GM21515 (cell line): ENCODE results near the gene SCAMP4.

Source experiments
- ATAC-seq: cut with Tn5 transposase; IDR thresholded peaks from one replicate; pipeline ENCODE4 v1.9.1; 2021; ENCODE audit not compliant: unreplicated experiment

Gene SCAMP4

DNA sequence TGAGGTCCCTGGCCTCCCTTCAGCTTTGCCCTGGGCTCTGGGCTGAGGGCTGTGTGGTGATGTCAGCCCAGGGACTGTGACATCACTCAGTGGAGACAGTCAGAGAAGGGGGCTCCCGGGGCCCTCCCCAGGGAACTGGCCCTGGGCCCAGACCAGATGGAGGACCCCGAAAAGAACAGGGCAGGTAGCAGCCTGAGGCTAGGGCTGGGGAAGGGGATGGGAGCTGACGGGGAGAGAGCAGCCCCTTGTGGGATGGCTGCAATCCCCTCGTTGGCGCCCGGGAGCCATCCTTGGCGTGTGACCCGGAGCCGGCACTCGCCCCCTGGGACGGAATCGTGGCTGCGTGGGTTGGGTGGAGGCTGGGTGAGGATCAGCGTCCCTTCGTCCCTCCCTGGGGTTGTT, 49.3 kb downstream of the SCAMP4 start:
- ATAC-seq = no peak

DNA sequence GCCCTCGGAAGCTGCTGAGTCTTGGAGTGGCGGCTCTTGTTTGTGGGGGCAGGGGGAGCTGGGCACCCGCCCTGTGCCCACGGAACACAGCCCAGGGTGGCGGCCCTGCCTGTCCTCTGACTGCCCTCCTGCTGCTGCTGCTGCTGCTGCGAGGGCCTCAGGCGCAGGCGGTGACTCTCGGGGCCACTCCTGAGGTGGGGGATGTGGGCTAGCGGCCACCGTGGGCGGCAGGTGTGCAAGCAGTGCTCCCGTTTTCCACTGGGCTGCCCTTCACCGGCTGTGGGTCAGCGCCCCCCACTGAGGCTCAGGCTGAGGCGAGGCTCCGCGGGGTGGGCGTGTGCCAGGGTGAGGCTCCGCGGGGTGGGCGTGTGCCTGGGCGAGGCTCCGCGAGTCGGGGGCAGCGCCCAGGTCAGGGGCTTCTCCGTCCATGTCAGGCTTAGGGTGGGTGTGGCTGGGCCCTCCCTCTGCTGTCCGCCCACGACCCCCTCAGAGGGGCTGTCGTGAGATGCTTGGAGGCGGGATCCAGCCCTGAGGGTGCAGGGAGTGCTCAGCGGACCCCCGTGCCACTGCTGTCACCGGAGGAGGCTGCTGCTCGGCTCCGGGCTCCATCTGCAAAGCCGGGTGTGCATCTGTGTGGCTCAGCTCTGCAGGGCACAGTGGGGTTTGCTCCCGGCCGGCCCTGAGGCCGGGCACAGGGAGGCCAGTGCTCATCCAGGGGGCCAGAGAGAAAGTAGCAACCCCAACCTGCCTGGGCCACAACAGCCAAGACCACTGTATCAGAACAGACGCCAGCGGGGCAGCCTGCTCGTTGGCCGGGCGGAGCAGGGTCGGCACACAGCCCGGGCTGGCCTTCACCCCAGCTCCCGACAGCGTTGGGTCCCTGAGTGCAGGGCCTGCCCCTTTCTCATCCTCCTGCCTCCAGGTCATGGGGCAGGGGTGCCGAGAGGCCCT, 50.2 kb downstream of the SCAMP4 start:
- ATAC-seq = no peak

DNA sequence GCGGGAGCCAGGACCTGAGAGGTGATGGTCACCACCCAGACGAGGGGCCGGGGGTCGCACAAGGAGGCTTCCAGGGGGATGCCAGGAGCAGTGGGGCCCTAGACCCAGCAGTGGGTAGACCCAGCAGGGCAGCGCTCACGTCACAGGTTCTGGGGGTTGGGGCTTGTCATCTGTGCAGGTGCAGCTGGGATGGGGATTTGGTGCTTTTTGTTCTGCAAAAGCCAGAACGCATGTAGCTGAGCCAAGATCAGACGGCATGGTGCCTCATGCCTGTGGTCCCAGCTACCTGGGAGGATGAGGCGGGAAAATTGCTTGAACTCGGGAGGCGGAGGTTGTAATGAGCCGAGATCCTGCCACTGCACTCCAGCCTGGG, 50.9 kb downstream of the SCAMP4 start:
- ATAC-seq = no peak

DNA sequence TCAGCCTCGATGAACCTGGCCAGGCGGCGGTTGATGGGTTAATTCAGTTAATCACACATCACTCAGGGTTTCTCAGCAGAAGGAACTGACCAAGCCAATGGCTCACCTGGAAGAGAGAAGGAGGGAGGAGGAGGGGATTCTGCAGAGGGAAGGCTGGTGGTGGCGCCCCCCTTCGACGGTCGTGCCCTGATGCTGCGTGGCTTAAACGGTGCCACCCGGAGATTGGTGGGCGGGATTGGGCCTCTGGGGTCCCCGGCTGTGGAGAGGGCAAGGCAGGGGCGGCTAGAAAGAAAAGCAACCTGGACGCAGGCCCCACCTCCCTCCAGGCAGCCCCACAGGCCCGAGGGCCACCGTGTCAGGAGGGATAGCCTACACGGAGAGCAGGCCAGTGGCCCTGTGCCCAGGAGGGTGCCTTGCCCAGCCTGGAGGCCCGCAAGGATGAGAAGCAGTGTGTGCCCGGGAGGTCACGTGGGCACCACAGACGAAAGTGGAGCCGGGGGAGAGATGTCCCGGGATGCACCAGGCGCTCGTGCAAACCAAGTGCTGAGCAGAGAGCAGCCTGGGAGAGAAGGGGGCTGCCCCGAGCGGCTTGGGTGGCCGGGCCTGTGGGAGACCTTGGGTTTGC, 51.8 kb downstream of the SCAMP4 start:
- no peak for ATAC-seq

DNA sequence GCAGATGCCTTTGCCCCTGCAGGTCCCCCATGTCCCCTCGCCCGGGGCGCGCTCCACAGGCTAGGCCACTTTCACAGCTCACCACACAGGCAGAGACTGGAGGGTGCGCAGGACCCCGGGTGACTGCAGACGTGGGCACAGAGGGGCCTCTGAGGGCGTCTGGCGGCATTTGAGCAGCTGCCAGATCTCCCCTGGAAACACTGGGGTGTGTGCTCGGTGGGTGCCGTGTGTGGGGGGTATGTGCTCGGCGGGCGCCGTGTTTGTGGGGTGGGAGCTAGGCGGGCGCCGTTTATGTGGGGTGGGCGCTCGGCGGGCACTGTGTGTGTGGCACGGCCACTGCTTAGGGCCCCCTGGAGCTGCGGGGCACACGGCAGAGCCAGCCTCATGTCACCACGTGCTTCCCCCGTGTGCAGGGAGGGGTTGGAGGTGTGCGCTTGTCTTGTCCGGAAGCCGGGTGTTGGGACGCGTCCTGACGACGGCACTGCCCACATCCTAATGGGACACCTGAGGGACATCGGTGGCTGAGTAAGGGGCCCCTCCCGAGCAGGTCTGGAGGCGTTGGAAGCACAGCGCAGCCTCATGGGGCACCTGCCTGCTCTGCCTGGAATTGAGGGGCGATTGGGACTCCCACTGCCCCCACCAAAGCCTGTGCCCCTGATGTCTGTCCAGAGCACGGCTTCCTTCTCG, 52.5 kb downstream of the SCAMP4 start:
- ATAC-seq = no peak

DNA sequence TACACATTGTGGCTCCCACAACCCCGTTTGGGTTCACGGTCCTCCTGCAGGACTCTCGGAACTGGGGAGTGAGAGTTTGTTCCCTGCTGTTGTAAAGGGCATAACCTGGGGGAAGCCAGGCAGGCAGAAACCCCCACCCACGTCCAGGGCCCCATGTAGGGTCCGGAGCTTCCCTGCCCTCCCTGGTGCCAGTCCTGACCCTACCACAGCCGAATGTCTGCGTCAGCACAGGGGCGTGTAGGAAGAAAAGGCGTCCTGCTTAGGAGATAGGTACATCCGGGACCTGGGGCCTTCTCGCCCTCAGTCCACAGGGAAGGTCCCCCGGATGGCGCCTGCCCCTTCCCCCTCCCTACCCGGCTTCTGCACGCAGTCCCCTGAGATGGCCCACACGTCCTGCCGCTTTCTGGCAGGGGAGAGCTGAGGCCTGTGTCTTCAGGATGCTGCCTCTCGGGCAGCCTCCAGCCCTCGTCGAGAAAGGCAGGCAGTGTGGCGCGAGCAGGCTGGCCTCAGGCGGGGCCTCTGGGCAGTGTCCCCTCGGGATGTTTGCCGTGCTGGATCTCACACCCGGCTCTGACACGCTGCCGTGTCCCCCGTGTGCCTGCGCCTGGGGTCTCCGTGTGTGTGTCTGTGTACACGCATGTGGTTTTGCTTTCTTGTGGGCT, 54.9 kb downstream of the SCAMP4 start:
- no peak for ATAC-seq

DNA sequence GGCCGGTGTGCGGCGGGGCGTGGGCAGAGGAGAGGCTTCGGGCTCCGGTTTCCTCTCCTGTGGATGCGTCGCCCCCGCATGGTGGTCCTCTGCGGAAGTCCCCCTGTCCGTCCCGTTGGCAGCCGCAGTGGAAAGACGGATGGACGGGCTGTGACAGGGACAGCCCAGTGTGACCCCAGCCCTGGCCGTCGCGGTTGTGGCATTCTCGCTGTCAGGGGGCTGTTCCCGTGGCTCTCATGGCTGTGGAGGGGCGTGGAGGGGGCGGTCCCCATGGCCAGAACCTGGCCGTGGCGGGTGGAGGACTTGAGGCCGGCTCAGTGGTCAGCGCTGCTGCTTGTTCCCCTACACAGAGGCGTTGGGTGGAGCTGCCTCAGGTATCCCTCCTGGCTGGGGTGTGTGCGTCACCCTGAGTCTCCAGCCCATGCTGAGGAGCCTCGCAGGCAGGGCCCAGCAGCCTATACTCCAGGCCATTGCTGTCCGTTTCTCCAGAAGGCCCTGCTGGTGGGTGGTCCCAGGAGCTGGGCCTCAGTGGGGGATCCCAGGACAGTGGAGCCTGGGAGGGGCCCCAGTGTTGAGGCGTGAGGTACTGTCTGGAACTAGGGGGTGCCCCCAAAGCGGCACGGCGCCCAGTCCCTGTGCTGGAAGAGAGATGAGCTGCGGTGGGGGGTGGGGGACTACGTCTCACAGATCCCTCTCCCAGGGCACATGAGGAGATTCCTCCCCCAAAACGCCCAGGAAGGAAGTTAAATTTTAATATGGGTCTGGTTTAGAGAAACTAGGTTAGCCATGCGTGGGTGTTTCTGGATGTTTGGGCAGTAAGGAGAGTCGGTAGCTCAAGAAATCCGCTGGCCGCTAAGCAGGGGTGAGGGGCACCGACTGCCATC, 56.0 kb downstream of the SCAMP4 start:
- ATAC-seq = no peak

DNA sequence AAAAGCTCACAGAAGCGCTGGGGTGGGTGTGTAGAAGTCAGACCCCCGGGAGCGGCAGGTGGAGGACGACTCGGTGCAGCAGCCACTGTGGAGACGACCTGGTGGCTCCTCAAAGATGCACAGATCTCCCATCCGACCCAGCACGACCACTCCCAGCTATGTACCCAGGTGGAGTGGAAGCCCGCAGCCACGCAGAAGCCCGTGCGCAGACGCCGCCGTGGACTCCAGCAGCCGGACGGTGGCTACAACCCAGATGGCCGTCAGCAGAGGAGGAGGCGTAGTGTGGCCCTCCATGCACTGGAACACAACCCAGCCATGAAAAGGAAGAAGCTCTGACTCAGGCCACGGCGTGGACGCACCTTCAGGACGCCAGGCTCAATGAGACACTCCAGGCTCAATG, 57.5 kb downstream of the SCAMP4 start:
- no peak for ATAC-seq

DNA sequence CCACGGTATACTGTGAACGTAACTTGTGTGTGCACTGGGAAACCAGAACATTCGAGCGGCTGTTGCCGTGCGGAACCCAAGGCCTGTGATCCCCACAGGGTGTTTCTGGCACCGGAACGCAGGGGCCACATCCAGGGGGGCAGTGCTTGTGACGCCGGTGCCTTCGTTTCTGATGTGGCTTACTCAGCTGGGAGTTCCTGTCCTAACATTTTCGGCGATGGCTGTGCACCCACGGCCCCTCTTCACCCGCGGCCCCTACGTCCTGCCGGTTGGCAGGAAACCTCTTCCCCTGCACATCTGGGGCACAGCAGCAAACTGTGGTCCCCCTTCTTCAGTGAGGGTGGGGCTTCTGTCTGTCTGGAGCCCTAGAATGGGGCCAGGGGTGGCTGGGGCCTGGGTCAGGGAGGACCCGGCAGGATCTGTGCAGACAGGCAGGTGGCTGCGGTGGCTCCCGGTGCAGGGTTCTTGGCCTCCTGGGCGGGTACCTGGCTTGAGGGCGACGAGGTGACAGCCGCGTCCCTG, 61.9 kb downstream of the SCAMP4 start:
- no peak for ATAC-seq

DNA sequence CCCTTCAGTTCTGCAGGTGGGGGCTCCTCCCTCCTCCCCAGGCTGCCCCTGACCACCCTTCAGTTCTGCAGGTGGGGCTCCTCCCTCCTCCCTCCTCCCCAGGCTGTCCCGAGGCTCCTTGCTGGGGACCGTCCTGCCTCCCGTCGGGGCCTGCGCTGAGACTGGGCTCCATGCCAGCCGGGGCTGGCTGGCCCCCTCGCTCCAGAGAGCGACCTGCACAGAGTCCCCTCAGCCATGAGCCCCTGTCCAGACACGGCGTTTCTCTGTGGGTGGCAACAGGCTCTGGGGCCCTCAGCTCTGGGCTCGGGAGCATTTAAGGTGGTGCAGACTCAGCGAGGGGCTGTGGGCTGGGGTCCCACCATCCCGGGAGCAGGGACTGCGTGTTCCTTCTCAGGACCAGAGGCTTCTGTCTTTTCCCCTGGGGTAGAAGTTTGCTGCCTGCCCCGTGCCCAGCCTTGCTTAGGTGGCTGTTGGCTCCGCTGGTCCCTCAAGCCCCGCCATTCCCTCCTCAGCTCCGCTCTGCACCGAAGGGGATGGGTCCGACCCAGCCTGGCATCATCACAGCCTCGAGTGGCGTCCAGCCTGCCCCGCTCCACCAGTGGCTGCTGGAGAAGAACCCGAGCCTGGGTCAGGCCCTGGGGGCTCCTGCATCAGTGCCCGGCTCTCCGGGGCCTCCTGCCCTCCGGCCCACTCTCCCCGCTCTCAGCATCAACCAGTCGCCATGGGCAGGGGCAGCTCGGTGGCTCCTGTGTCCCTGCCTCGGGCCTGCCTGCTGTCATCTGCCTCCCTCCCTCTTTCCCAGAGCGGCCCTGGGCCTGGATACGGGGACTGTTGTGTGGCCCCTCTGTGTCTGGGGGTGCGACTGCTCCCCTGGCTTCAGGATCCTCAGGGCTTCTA, 63.3 kb downstream of the SCAMP4 start:
- no peak for ATAC-seq

DNA sequence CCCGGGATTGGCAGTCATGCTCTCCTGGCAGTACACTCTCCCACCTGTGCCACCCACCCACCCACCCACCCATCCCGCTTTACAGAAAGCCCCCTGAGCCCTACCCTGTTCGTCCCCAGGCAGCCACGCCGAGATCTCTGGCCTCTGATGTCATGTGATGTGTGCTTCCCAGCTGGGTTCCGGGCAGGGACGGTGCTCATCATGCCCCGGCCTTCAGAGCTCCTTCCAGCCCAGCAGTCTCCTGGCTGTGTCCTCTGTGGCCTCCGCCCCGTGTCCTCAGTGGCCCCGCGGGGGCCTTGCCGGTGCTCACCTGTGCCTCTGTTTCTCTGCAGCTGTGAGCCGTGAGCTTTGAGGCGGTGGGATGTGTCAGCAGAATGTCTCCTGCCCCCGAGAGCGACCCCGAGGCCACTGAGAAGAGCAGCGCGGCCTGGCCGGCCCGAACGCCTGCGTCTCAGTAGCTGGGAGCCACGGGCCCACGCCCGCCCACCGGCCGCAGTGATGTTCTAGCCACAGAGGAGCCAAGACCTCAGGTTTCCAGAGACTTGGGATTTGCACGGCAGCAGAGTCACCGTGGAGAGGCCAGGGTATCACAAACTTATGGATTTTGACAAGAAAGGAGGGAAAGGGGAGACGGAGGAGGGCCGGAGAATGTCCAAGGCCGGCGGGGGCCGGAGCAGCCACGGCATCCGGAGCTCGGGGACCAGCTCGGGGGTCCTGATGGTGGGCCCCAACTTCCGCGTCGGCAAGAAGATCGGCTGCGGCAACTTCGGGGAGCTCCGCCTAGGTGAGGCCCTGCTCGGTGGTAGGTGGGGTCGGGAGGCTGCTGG, 64.2 kb downstream of the SCAMP4 start:
- ATAC-seq = no peak

DNA sequence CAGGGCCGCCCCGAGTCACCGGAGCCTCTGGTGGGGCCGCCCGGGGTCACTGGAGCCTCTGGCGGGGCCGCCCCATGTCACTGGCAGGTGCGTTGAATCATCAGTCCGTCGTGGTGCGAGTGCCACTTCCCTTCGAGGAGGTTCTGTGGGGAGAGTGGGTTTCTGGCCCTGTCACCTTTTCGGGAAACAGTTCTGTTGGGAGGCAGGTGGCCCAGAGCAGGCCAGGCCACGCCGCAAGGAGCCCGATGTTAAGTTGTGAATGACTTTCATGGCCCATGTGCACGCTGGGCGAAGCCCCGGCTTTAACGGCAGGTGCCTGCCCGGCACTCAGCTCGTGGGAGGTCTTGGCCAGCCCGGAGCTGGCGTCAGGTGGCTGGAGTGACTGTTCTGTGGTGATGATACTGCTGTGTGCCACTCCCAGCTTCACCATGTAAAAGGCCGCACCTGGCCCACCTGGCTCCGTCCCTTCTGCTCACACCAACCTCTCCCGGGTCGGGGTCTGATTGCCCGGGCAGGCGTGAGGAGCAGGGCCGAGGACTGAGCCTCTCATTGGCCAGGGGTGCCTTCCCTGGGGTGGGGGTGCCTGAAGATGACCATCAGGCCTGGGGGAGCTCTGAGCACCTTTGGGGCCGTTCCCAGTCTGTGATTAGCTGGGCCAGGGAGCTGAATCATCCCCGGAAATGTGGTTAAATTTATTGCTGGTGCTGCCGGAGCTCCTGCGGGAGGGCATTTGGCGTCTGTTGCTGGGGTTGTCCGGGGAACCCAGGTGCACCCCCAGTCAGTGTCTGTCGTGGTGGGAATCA, 65.0 kb downstream of the SCAMP4 start:
- no peak for ATAC-seq

DNA sequence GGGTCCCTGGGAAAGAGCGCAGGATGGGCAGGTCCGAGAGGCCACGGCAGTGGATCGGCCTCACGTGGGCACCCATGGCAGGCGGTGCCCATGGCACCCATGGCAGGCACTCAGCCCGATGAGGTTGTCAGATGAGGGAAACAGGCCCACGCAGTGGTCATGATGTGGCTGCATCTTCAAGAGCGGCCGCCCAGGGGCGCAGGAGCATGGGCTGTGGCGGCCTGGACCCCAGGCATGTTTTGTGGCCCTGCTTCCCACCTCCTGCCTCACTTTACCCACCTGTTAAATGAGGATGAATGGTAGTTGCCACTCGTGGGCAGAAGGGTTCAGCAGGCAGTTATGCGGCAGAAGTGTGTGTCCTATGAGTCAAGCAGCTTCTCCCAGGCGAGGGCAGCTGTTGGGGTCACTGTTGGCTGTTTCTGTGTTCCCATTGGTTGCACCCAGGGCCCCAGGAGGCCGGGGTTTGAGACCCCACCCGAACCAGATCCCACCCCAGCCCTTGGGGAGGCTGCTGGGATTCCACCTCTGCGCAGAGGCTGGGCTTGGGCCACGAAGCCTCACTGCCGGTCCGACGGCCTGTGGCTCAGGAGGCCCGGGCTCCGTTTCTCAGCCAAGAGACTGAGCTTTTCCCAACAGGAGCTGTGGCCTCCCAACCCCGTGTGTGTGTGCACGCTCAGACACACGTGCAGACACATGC, 65.8 kb downstream of the SCAMP4 start:
- ATAC-seq = no peak

DNA sequence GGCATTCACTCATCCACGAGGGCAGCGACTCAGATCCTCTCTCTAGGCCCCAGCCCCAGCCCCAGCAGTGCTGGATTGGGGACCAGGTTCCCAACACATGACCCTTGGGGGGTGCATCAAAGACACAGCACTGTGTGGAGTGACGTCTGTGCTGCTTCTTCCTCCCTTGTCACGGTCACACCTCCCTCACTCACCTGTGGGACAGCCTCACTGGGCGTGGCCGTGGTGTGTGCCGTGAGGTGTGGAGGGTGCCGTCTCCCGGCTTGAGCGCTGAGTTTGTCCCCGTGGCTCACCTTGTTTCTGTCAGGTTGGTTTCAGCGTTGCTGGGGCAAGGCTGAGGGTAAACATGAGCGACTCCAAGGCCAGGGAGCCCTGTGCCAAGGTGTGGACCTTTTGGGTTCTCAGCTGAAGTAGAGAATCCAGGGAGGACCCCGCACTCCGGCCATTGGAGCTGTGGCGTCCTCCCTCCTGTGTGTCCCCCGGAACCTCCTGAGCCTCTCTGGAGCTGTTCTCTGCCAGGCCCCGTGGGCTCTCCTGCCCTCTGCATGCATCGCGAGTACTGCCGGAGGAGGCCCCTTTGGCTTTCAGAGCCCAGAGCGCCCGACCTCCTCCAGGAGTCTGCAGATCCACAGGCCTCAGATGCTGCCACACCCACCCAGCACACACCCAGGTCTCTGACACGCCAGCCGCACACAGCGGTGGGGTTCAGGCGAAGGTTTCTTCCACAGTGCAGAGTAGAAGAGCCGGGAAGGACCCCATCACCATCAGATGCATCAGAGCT, 69.4 kb downstream of the SCAMP4 start:
- no peak for ATAC-seq

DNA sequence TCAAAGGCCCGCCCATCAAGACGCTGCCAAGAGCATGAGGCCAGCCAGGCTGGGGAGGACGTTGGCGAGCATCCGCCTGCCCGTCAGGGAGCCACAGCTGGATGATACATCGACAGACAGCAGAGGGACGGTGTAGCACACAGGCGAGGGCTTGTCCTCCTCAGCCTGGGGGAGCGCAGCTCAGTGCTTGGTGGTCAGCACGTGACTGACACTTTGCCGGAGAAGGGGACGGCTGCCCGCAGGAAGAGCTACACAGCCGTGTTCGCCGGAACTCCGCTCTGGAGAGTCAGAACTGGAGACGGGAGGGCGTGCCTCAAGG, 69.9 kb downstream of the SCAMP4 start:
- ATAC-seq = no peak
